Measurements from ENCODE around the gene CCDC127. TPM values are rescaled to one million over a fixed set of nuclear protein-coding genes. Genes with fewer than 3 reads are reported as not detected.
A peak's percentile ranks its signal among the peaks of the same experiment; 100 is the strongest.
"Not testable (repeated sequence)": the region's sequence is repeated elsewhere in the genome, so short reads cannot be mapped to it uniquely, and the experiment has no call there.

Gene CCDC127
- polyA plus RNA-seq, 1 donor from 2014 or later, result 5.1 TPM

GRCh38 chr5:219991-220390 lies 2.0 kb upstream of the CCDC127 start:
- Mint-ChIP-seq H3K4me3 (peak overlapping the region; percentile 93 to 98 (median 97)), H3K4me1 (peaks cover 25 to 40% (median 35%) of the 10 kb centered on the region in 3 donors), H3K36me3 (peaks cover 2% of the 10 kb centered on the region), H3K9me3 (no peaks in the 10 kb centered on the region), H3K27me3 (no peaks in the 10 kb centered on the region), H3K27ac (peak overlapping the region; percentile 94 to 99 (median 97))

- H3K4me1 Mint-ChIP-seq, result peaks cover 21 to 42% (median 37%) of the 10 kb centered on the region in 3 donors
- H3K9me3 Mint-ChIP-seq, result no peaks in the 10 kb centered on the region
- no peaks in the 10 kb centered on the region for H3K27me3 Mint-ChIP-seq
- H3K27ac Mint-ChIP-seq, result peak overlapping the region; percentile 94 to 99 (median 97)
- peaks cover under 1% of the 10 kb centered on the region for H3K36me3 Mint-ChIP-seq
- peak overlapping the region; percentile 93 to 98 (median 97) for H3K4me3 Mint-ChIP-seq
These were observed 1.5 kb upstream of the CCDC127 start for GRCh38 chr5:219460-219863.

GRCh38 chr5:218457-219291 lies 721 bp upstream of the CCDC127 start:
- peak overlapping the region; percentile 94 to 99 (median 97) for H3K27ac Mint-ChIP-seq
- peaks cover 5% of the 10 kb centered on the region for H3K36me3 Mint-ChIP-seq
- H3K9me3 Mint-ChIP-seq, result no peaks in the 10 kb centered on the region
- peaks cover 26 to 49% (median 42%) of the 10 kb centered on the region in 3 donors for H3K4me1 Mint-ChIP-seq
- peak overlapping the region; percentile 93 to 98 (median 97) for H3K4me3 Mint-ChIP-seq
- no peaks in the 10 kb centered on the region for H3K27me3 Mint-ChIP-seq

GRCh38 chr5:216076-216475 lies 1.9 kb downstream of the CCDC127 start:
- H3K36me3 Mint-ChIP-seq, H3K27me3 Mint-ChIP-seq, H3K9me3 Mint-ChIP-seq: not testable (repeated sequence)
- peak overlapping the region in 3 of 4 donors; percentile 24 to 79 (median 73) for H3K4me3 Mint-ChIP-seq
- peak overlapping the region in 2 of 3 donors; percentile 69 for H3K27ac Mint-ChIP-seq
- H3K4me1 Mint-ChIP-seq, result peaks cover 20 to 35% (median 34%) of the 10 kb centered on the region in 3 donors

GRCh38 chr5:215256-215655 lies 2.7 kb downstream of the CCDC127 start:
- Mint-ChIP-seq H3K27ac (peak overlapping the region in 1 of 3 donors; percentile 69), H3K4me1 (peaks cover 19 to 32% (median 31%) of the 10 kb centered on the region in 3 donors), H3K4me3 (peak overlapping the region in 3 of 4 donors; percentile 24 to 79 (median 72))
- not testable (repeated sequence) for H3K27me3 Mint-ChIP-seq, H3K9me3 Mint-ChIP-seq, H3K36me3 Mint-ChIP-seq

GRCh38 chr5:213803-214395 lies 4.1 kb downstream of the CCDC127 start:
- Mint-ChIP-seq H3K4me1 (peaks cover 23 to 34% (median 34%) of the 10 kb centered on the region in 3 donors), H3K9me3 (no peaks in the 10 kb centered on the region), H3K4me3 (peak overlapping the region in 2 of 4 donors; percentile 77 to 79), H3K27ac (peak overlapping the region in 2 of 3 donors; percentile 69 to 96), H3K36me3 (peaks cover 7% of the 10 kb centered on the region), H3K27me3 (no peaks in the 10 kb centered on the region)

- Mint-ChIP-seq H3K4me1 (peaks cover 10 to 12% (median 12%) of the 10 kb centered on the region in 3 donors), H3K27ac (no peak overlapping the region), H3K27me3 (no peaks in the 10 kb centered on the region), H3K4me3 (peak overlapping the region in 2 of 4 donors; percentile 45 to 55), H3K9me3 (no peaks in the 10 kb centered on the region), H3K36me3 (peaks cover 4% of the 10 kb centered on the region)
These were observed 9.4 kb downstream of the CCDC127 start for GRCh38 chr5:208449-209114.

- Mint-ChIP-seq H3K9me3 (no peaks in the 10 kb centered on the region), H3K36me3 (peaks cover 5% of the 10 kb centered on the region), H3K4me3 (no peak overlapping the region), H3K27me3 (no peaks in the 10 kb centered on the region), H3K27ac (no peak overlapping the region), H3K4me1 (peaks cover 10 to 12% (median 11%) of the 10 kb centered on the region in 3 donors)
These were observed 10.4 kb downstream of the CCDC127 start for GRCh38 chr5:207599-207998.

- no peaks in the 10 kb centered on the region for H3K27me3 Mint-ChIP-seq
- no peak overlapping the region for H3K4me3 Mint-ChIP-seq
- H3K9me3 Mint-ChIP-seq, result no peaks in the 10 kb centered on the region
- peaks cover 10 to 12% (median 11%) of the 10 kb centered on the region in 3 donors for H3K4me1 Mint-ChIP-seq
- no peak overlapping the region for H3K27ac Mint-ChIP-seq
- H3K36me3 Mint-ChIP-seq, result peaks cover 5% of the 10 kb centered on the region
These were observed 10.9 kb downstream of the CCDC127 start for GRCh38 chr5:206927-207536.

- H3K36me3 Mint-ChIP-seq, result peaks cover 5% of the 10 kb centered on the region
- no peak overlapping the region for H3K27ac Mint-ChIP-seq
- H3K27me3 Mint-ChIP-seq, result no peaks in the 10 kb centered on the region
- no peak overlapping the region for H3K4me3 Mint-ChIP-seq
- no peaks in the 10 kb centered on the region for H3K9me3 Mint-ChIP-seq
- H3K4me1 Mint-ChIP-seq, result peaks cover 10 to 14% (median 12%) of the 10 kb centered on the region in 3 donors
These were observed 11.5 kb downstream of the CCDC127 start for GRCh38 chr5:206406-206805.

- Mint-ChIP-seq H3K9me3 (no peaks in the 10 kb centered on the region), H3K27ac (peak overlapping the region in 2 of 3 donors; percentile 39 to 73), H3K27me3 (no peaks in the 10 kb centered on the region), H3K4me3 (peak overlapping the region in 1 of 4 donors; percentile 28), H3K4me1 (peaks cover 7 to 16% (median 14%) of the 10 kb centered on the region in 3 donors), H3K36me3 (peaks cover 5% of the 10 kb centered on the region)
These were observed 12.8 kb downstream of the CCDC127 start for GRCh38 chr5:204966-205670.

- Mint-ChIP-seq H3K9me3 (no peaks in the 10 kb centered on the region), H3K4me3 (no peak overlapping the region), H3K27ac (peak overlapping the region in 1 of 3 donors; percentile 73), H3K27me3 (no peaks in the 10 kb centered on the region), H3K36me3 (peaks cover 4% of the 10 kb centered on the region), H3K4me1 (peaks cover under 1 to 10% (median 8%) of the 10 kb centered on the region in 3 donors)
These were observed 13.5 kb downstream of the CCDC127 start for GRCh38 chr5:204462-204861.

- peaks cover 4% of the 10 kb centered on the region for H3K36me3 Mint-ChIP-seq
- H3K27ac Mint-ChIP-seq, result no peak overlapping the region
- no peak overlapping the region for H3K4me3 Mint-ChIP-seq
These were observed 14.0 kb downstream of the CCDC127 start for GRCh38 chr5:204001-204400.

More at GRCh38 chr5:204001-204400, 14.0 kb downstream of the CCDC127 start:
- Mint-ChIP-seq H3K9me3 (no peaks in the 10 kb centered on the region), H3K27me3 (no peaks in the 10 kb centered on the region), H3K4me1 (peaks cover 0 to 10% (median 8%) of the 10 kb centered on the region in 3 donors)

All from IgD-negative memory B cell (primary cell).